GM23248 (cell line): ENCODE measurements around the gene RAB44.

ENCODE experiments used
- EZH2 ChIP-seq: fragments of 200-600 bp; sonication (generic); IDR thresholded peaks from 2 replicates; pipeline ENCODE4 v1.6.1; 2018; ENCODE audit warnings: antibody characterized with exemption, mild to moderate bottlenecking; ENCODE audit not compliant: insufficient read depth, poor library complexity, severe bottlenecking
- EZH2phosphoT487 ChIP-seq: fragments of 200-600 bp; sonication (generic); IDR thresholded peaks from 2 replicates; pipeline ENCODE4 v1.6.1; 2018; ENCODE audit warnings: antibody characterized with exemption, moderate library complexity, mild to moderate bottlenecking, low read depth; ENCODE audit not compliant: insufficient read depth

DNA sequence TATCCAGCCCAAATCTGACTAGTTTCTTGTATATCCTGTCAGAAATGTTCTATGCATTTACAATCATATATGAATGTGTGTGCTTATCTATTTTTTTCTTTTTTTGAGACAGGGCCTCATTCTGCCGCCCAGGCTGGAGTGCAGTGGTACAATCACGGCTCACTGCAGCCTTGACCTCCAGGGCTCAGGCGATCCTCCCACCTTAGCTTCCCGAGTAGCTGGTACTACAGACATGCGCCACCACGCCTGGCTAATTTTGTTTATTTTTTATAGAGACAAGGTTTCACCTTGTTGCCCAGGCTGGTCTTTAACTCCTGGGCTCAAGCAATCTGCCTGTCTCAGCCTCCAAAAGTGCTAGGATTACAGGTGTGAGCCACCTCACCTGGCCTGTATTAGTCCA, 3.0 kb upstream of the RAB44 start:
- no peak for TF ChIP-seq EZH2
- no peak for TF ChIP-seq EZH2phosphoT487
